NB4 (cell line): Measurements from ENCODE around the gene TCERG1L.

ENCODE experiments used
- DNase-seq: peaks from one replicate; pipeline ENCODE4 v3.0.0; 2010; ENCODE audit warnings: low read depth
- H3K4me3 ChIP-seq: one replicate; pipeline ENCODE4 v1.5.1; 2011; ENCODE audit warnings: mild to moderate bottlenecking, low read depth, low read length, moderate library complexity
- CTCF ChIP-seq: IDR thresholded peaks from one replicate; pipeline ENCODE4 v1.5.1; 2012; ENCODE audit warnings: low read depth, low read length
- MAX ChIP-seq: IDR thresholded peaks from 2 replicates; pipeline ENCODE4 v1.6.1; 2011; ENCODE audit warnings: low read depth, low read length
- MYC ChIP-seq: IDR thresholded peaks from 2 replicates; pipeline ENCODE4 v1.6.1; 2011; ENCODE audit warnings: low read depth, low read length
- POLR2A ChIP-seq: IDR thresholded peaks from 2 replicates; pipeline ENCODE4 v1.6.1; 2011; ENCODE audit warnings: mild to moderate bottlenecking; ENCODE audit not compliant: insufficient read length; ENCODE audit errors: extremely low read depth

The TCERG1L gene

GRCh38 chr10:131149111-131149510, 162.4 kb downstream of the TCERG1L start:
- no peak for TF ChIP-seq CTCF
- TF ChIP-seq POLR2A: no peak
- TF ChIP-seq MYC: no peak
- TF ChIP-seq MAX: no peak
- H3K4me3 ChIP-seq: no peak overlapping the region
- DNase-seq: no peak

- DNase-seq: no peak
- H3K4me3 ChIP-seq: no peak overlapping the region
- no peak for TF ChIP-seq MYC
- no peak for TF ChIP-seq MAX
- no peak for TF ChIP-seq CTCF
- no peak for TF ChIP-seq POLR2A
These were observed 163.3 kb downstream of the TCERG1L start for GRCh38 chr10:131148270-131148669.

- no peak overlapping the region for H3K4me3 ChIP-seq
- no peak for TF ChIP-seq MAX
- TF ChIP-seq MYC: no peak
- no peak for TF ChIP-seq POLR2A
- no peak for TF ChIP-seq CTCF
- DNase-seq: no peak
These were observed 164.1 kb downstream of the TCERG1L start for GRCh38 chr10:131147301-131147975.

- TF ChIP-seq CTCF: no peak
- no peak for TF ChIP-seq POLR2A
- TF ChIP-seq MAX: no peak
- no peak for TF ChIP-seq MYC
- DNase-seq: no peak
- no peak overlapping the region for H3K4me3 ChIP-seq
These were observed 164.7 kb downstream of the TCERG1L start for GRCh38 chr10:131146790-131147189.

- TF ChIP-seq MAX (no peak), CTCF (no peak), POLR2A (no peak), MYC (no peak)
- no peak for DNase-seq
- H3K4me3 ChIP-seq: no peak overlapping the region
These were observed 165.8 kb downstream of the TCERG1L start for GRCh38 chr10:131145756-131146155.
